ENCODE data around the gene ZNRF2. TPM values are rescaled to one million over a fixed set of nuclear protein-coding genes. Genes with fewer than 3 reads are reported as not detected.

Gene ZNRF2
- polyA plus RNA-seq, 1 experiment: 0.74 TPM

DNA sequence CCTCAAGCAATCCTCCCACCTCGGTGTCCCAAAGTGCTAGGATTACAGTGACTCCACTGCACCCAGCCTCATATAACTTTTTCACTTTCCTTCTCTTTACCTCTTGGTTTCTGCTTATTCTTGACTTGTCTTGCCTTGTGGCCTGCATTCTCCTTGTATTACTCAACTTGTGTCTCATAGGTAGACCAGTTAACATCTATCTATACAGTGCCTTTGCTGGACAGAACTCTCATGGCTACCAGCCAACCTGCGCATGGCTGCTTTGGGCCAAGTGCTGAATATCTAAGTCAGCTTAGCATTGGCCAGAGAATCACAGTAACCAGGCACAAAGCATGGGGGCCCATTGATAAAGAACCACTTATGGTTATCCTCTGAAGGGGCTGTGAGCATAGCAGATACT is 42.6 kb upstream of the ZNRF2 start:
- TF ChIP-seq, protein P1, sequence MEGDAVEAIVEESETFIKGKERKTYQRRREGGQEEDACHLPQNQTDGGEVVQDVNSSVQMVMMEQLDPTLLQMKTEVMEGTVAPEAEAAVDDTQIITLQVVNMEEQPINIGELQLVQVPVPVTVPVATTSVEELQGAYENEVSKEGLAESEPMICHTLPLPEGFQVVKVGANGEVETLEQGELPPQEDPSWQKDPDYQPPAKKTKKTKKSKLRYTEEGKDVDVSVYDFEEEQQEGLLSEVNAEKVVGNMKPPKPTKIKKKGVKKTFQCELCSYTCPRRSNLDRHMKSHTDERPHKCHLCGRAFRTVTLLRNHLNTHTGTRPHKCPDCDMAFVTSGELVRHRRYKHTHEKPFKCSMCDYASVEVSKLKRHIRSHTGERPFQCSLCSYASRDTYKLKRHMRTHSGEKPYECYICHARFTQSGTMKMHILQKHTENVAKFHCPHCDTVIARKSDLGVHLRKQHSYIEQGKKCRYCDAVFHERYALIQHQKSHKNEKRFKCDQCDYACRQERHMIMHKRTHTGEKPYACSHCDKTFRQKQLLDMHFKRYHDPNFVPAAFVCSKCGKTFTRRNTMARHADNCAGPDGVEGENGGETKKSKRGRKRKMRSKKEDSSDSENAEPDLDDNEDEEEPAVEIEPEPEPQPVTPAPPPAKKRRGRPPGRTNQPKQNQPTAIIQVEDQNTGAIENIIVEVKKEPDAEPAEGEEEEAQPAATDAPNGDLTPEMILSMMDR (IDR thresholded peaks at IDR 0.05; ENCODE audit: low read depth, low read length): no peak
- Histone ChIP-seq H3K27ac (ENCODE audit: low read depth, low read length) (no peak overlapping the region), H3K4me3 (ENCODE audit: low read depth, low read length) (no peak overlapping the region), H3K27me3 (ENCODE audit: control insufficient read depth, insufficient read depth, low read length) (peaks cover 5% of the 10 kb centered on the region), H3K9me3 (ENCODE audit: control insufficient read depth, insufficient read depth, low read length) (no peaks in the 10 kb centered on the region)
- CTCF ChIA-PET: no interaction called here
- POLR2A ChIA-PET: no interaction called here
- DNase-seq (ENCODE audit: low read depth, low spot score): no peak

DNA sequence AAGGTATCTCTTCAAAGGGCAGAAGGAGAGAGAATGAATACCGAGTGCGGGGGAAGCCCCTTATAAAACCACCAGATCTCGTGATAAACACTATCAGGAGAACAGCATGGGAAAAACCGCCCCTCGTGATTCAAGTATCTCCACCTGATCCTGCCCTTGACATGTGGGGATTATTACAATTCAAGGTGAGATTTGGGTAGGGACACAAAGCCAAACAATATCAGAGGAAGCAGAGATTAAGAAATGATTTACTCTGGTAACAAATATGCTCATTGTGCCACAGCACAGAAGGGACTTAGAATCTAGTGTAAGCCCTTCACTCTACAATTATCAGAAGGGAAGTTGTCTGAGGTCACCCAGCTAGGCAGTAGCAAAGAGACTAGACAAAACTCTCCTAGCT is 40.1 kb upstream of the ZNRF2 start:
- TF ChIP-seq, protein P1 (IDR thresholded peaks at IDR 0.05; ENCODE audit: low read depth, low read length): no peak
- Histone ChIP-seq H3K9me3 (ENCODE audit: control insufficient read depth, insufficient read depth, low read length) (no peaks in the 10 kb centered on the region), H3K27ac (ENCODE audit: low read depth, low read length) (no peak overlapping the region), H3K4me3 (ENCODE audit: low read depth, low read length) (no peak overlapping the region), H3K27me3 (ENCODE audit: control insufficient read depth, insufficient read depth, low read length) (peaks cover 9% of the 10 kb centered on the region)
- CTCF ChIA-PET: no interaction called here
- POLR2A ChIA-PET: no interaction called here
- DNase-seq (ENCODE audit: low read depth, low spot score): no peak

DNA sequence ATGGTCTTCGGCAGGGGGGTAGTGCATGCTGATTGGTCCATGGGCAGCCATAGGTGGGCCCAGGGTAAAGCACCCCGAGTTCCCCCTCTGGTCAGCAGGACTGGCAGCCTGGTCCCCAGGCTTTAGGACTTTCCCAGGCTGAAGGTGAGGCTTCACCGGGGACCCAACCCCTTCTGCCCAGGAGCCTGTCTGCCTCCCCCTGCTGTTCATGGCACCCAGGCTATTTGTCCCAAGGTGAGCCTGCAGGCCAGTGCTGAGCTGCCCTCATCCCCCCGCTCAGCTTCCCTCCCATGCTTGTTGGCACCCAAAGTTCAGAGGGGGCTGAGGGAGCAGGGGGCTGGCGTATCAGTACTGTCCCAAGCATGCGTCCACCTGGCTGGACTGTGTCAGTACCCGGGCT is 38.5 kb upstream of the ZNRF2 start:
- TF ChIP-seq, protein P1 (IDR thresholded peaks at IDR 0.05; ENCODE audit: low read depth, low read length): no peak

DNA sequence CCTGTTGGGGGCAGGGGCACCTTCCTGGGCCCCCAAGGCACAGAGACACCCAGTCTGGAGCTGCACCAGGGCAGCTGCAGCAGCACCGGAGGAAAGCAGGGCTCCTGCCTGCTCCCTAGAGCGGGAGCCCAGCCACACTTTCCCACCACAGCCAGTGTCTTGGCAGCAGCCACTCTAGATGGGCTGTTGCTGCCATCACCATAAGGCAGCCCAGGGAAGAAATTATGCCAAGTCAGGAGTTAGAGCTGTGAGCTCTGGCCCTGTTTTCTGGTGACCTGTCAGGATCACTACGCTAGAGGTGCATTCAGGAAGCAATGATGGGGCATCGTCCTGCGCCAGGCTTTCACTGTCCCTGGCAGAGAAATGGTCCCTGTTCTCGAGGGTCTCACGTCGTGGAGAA is 38.0 kb upstream of the ZNRF2 start:
- no peak for DNase-seq (ENCODE audit: low read depth, low spot score)
- ChIA-PET CTCF (no interaction called here), POLR2A (no interaction called here)
- TF ChIP-seq, protein P1 (IDR thresholded peaks at IDR 0.05; ENCODE audit: low read depth, low read length): no peak
- Histone ChIP-seq H3K27me3 (ENCODE audit: control insufficient read depth, insufficient read depth, low read length) (peaks cover 12% of the 10 kb centered on the region), H3K4me3 (ENCODE audit: low read depth, low read length) (no peak overlapping the region), H3K9me3 (ENCODE audit: control insufficient read depth, insufficient read depth, low read length) (no peaks in the 10 kb centered on the region), H3K27ac (ENCODE audit: low read depth, low read length) (no peak overlapping the region)

More for the DNA sequence above, 38.5 kb upstream of the ZNRF2 start:
- ChIA-PET CTCF (no interaction called here), POLR2A (no interaction called here)
- Histone ChIP-seq H3K4me3 (ENCODE audit: low read depth, low read length) (no peak overlapping the region), H3K27me3 (ENCODE audit: control insufficient read depth, insufficient read depth, low read length) (peaks cover 12% of the 10 kb centered on the region), H3K9me3 (ENCODE audit: control insufficient read depth, insufficient read depth, low read length) (no peaks in the 10 kb centered on the region), H3K27ac (ENCODE audit: low read depth, low read length) (no peak overlapping the region)
- no peak for DNase-seq (ENCODE audit: low read depth, low spot score)

DNA sequence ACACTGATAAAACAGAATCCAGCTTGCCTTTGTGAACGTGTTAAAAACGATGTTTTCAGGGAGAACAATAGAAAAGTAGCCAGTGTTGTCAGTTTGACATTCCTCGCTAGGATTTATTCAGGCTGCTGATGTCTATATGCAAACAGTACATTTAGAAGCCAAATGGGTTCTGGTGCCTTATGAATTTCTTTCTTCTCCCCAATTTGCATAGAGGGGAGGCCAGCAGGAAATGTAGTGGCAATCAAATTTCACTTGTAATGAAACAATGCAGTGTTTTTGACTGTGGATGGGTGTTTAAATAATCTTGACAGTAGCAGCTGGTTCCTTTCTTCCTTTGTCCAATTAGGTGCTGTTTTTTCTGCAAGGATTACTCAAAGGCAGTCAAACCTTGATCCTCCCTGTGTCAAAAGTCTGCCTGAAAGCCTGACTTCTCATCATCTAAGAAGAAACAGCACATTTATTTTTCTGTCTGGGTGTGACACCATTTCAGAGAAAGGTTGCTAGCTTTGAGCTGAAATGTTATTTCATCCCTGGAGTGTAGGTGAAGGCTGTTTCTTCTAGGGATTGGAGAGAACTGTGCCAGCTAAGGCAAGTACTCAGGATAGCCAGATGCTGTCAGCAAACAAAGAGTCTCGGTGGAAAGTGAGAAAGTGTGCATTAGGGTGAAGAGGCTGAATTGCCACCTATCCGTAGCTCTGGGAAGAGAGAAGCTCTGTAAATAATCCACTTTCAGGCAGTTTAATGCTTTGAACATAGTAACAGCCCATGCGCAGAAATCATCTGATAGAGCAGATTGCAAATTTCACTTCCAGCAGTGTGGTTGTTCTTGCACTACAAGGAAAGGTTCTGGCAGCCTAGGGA is 36.6 kb upstream of the ZNRF2 start:
- POLR2A ChIA-PET: no interaction called here
- CTCF ChIA-PET: no interaction called here
- Histone ChIP-seq H3K27ac (ENCODE audit: low read depth, low read length) (no peak overlapping the region), H3K27me3 (ENCODE audit: control insufficient read depth, insufficient read depth, low read length) (peaks cover 12% of the 10 kb centered on the region), H3K4me3 (ENCODE audit: low read depth, low read length) (no peak overlapping the region), H3K9me3 (ENCODE audit: control insufficient read depth, insufficient read depth, low read length) (no peaks in the 10 kb centered on the region)
- DNase-seq (ENCODE audit: low read depth, low spot score): no peak
- TF ChIP-seq, protein P1 (IDR thresholded peaks at IDR 0.05; ENCODE audit: low read depth, low read length): no peak

All from AG04450 (cell line).